ENCODE measurements around the gene KCND2.

Gene KCND2

DNA sequence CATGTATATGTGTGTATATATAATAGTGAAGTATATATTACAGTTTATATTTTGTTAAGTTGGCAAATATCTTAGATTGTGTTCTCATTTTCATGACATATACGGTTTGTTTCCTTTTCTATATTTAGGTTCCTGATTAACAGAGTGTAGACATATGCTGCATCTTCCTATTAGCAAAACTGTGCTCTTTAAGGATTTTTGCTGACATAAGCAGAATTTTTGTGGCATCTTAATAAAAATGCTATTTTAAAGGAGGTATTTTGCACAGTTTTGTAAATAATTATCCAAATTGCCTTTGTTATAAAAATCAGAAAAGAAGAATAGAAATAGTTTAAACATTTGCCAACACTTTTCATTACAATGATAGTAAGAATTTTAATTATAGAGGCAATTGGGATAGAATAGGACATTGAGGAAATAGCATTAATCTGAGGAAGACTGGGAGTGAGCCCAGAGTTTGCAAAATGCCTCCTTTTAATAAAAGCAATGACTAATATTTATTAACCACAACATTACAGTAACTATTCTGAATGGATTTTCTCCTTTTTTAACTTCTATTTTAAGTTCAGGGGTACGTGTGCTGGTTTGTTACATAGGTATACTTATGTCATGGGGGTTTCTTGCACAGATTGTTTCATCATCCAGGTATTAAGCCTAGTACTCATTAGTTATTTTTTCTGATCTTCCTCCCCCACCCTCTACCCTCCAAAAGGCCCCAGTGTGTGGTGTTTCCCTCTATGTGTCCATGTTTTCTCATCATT, 38.2 kb downstream of the KCND2 start:
- DNase-seq, result no peak

DNA sequence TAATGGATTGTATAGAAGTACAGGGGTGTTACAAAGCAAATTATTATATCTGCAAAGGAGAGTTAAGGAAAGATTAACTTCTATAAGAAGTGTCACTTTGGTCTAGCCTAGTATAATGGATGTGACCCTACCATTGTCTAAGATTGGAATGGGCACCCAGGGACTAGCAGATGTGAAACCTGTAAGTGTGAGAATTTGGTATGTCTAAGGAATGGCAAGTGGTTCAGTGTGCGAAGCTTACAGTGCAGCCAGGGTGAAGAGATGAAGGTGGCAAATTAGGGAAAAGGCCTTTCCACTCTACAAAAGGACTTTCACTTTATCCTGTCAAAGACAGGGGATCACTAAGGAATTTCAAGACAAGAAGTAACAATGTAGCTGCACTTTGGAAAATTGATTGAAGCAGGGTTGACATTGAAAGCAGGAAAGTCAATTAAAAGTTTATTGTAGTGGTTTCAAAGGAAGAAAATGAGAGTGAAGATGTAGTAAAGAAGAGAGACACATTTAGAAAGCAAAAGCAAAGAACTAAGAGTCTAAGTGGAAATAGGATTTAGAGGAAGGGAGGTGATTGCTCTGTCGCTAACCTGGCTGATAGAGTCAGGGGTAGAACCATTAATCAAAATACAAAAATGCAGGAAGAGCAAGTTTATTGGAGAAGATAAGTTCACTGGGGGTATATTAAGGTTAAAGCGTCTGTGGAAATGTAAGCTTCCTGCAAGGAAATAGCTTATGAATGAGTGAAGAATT, 47.4 kb downstream of the KCND2 start:
- no peak for DNase-seq

DNA sequence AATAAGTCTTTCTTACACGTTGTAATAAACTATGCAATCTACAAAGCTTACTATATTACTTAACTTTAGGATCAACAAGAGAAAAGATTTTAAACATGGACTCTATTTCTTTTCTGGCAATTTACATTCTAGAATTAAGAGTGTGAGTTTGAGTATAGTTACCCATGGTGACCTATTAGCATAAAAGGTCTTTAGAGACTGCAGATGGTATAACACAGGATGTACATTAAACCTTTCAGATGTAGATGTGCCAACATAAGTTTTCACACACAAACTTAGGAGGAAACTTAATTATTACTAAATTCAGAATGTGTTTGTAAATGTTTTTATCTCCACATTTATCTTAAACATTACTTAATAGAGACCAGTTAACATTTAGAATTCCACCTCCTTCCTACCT, 54.1 kb downstream of the KCND2 start:
- no peak for DNase-seq

DNA sequence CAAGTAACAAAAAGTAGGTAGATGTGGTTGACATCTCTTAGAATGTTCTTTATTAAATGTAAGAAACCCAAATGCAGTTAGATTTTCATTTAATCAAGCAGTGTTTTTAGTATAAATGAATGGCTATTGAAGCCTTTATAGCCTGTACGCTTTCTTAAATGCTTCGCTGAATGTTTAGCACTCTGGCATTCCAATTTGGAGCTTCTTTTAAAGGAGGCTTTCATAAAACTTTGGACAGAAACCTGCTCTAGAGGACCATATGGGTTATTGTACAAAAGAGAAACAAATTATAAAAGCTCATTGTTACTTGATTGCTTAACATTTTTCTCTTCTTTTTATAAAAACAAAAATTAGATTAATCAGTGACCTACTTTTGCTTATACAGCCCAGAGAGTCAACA, 59.5 kb downstream of the KCND2 start:
- DNase-seq, result no peak

DNA sequence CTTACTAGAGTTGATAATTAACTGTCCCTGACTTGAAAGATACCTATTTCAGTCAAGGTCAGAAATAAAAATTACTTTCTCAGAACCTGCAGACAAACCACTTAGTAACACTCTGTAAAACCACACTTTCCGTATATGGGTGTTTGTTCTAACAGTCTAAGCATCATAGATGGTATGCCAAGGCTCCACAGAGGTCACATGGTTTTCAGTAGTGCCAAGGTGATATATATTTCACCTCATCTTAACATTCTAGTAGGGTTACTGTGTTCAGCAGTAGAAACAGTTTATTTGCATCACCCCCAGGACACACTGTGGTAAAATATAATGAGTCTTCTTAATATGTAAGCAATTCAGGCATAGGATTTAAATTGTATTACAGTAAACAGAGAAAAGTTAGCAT, 61.5 kb downstream of the KCND2 start:
- no peak for DNase-seq

DNA sequence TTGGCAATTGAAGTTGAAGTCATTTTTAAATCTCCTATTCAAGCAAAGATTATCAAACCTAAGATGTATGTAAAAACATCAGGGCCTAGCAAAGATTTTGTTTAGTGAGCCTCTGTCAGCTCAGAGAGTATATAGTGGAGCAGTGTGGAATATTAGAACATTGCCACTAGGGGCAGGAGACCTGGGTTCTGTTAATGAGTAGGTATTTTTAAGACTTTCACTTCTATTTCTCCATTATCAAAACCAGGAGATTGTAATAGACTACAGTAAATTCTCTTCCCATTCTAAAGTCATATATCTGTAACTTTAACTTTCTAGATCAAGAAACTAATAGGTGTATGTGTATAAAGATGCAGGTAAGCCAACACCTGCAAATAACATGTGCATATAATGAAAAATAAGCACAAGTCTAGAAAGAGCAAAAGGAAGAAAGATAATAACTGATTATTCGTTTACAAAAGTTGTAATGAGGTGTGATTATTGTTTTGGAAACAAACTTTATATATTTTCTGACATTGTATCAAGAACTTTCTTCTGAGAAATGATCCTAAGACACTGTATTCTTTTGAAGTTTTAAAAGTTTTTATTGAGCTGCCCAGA, 64.4 kb downstream of the KCND2 start:
- DNase-seq, result no peak

DNA sequence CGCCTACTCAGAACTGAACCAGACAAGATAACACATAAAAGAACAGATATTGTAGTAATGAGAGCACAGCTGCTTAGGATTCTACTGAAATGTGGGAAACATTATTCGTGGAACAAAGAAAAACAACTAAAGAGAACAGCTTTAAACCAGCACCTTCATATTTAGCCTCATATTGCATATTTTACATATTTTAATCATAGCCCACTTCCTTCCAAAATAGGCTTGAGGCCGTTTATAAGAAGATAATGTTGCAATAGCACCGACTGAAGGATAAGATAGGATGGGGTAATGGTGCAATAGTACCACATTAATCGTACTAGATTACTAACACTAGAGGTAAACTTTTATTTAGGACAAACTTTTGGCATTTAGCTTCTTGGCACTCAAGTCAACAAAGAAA, 71.3 kb downstream of the KCND2 start:
- no peak for DNase-seq

DNA sequence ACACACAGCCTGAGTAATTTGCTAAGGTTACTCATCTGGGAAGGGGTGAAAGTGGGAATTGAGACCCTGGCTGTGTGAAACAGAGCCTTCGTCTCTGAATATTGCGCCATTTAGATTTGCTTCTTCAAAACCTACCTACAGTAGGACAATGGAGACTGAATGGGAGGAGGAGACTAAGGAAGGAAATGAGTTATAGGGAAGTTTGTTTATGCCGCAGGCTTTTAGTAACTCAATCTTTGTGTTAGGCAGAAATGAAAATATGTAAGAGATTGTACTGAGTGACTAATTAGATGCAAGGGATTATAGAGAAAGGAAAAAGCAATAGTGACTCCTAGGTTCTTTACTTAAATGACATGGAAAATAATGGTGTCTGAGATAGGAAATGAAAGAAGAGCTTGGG, 80.2 kb downstream of the KCND2 start:
- no peak for DNase-seq

DNA sequence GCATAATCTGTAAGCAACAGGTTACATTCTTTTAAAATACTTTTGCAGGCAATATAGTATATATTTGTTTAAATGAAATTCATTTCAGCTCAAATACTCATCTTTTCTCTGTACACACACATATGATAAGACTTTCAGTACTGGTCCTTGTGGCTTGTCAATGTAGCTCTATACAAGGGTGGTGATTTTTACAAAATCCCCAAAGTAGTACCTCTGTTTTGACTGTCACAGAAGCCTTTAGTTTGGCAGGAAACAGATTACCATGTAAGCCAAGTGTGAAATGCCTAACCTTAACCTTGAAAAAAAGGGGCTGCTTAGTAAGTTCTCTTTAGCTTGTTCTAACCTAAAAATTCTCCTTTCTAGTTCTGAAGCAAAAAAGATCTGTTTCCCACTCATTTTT, 87.9 kb downstream of the KCND2 start:
- DNase-seq, result no peak

DNA sequence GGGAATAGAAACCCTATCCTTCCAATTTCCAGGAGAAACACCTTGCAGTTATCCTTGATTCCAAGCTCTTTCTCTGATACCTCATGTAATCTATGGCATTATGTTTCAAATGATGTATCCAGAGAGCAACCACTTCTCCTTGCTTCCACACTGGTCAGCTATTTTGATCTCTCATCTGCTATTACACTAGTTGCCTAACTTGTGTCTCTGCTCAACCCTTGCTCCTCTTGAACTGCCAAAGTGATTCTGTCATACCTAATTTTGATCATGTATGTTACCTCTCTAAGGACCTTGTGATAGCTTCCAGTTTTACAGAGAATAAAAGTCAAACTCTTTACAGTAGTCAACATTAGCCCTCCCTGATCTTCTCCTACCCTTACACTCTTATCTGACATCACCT, 90.4 kb downstream of the KCND2 start:
- no peak for DNase-seq

DNA sequence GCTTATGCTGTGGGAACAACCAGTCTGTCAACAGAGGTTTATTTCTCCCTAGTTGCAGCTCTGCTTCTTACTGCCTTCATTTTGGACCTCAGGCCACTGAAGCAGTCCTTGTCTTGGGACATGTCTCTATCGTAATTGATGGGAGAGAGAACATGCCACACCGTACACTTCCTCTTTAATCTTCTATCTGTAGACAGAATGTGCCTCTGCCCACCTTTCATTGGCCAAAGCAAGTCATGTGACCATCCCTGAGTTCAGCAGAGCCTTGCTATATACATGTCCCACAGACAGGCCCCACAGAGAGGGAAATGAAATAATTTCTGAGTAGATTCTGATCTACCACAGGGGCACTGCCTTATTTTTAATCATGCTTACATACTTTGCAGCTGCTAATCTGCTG, 98.0 kb downstream of the KCND2 start:
- DNase-seq, result no peak

DNA sequence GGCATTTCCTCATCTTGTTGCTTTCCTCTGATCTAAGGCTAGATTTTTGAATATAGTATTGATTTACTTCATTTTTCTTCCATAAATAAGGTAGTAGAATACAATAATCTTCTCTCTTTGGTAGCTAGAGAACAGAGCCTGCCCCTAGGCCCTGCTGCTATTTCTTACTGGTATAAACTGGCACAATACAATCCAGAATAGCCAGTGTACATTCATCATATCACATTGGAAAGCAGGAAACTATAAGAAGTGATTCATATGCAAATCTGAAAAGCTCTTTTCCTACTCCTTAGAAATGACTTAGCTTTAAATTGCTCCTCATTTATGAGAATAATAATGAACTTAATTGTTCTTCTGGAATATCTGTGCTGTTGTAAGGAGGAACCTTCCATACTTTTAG, 100.2 kb downstream of the KCND2 start:
- DNase-seq, result no peak

DNA sequence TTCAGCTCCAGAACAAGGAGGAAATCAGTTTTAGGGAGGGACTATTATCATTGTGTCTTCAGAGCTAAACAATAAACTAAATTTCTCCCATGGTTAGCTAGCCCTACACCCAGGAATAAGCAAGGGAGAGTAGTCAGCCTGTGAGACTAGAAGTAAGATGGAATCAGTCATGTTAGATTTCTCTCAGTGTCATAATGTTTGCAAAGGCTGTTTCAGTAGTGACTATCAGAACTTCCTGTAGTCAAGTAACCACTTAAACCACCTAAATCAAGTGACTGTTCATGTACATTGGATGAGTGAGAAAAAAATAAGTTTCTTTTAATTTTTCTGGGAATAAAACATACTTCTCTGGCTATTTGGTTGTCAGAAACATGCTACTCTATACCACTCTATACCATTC, 121.6 kb downstream of the KCND2 start:
- DNase-seq, result no peak

DNA sequence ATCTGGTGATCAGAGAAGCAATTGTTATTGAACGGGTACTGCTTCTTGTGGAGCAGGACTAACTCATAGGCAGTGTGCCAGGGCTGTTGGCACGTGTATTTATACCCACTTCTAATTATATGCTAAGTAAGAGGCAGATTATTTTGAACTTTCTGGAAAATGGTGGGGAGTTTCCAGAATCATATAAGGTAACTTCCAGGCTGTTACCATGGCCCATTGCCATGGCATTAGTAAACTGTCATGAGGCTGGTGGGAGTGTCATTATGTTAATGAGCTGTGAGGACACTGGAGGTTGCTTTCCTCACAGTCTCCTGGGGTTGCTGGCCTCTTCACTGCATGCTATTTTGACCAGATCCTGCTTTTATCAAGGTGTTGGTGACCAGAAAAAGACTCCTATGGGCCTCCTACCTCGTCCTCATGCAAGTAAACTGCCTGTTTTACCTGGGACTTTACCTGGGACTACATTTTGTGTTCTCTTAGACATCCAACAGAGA, 122.6 kb downstream of the KCND2 start:
- DNase-seq, result no peak

DNA sequence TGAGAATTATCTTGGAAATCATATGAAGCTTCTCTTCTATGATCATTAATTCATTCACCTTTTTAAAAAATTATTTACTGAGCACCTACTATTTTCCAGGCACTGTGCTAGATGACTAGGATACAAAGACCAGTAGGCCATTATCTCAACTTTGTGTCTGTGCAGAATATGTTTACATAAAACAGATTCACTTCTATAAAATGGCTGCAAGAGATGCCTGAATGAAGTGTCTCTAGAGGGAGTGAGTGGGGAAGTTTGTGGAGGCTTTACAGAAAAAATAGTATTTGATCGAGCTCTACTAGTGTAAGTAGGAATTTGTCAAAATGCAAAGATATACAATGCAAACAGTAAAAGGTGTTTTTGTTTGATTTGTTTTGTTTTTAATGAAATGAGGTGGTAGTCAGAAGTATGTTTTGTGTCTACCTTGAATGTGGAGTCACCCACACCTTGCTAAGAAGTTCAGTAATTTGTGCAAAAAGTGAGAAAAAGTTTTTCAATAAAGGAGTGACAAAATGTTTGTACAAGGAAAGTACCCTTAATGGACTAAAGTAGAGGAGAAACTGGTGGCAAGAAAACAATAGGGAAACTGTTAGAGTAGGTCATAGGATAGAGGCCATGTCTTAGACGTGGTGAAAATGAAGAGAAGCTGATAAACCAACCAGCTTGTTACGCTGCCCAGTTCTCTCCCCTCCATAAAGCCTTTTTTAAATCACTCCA, 125.5 kb downstream of the KCND2 start:
- no peak for DNase-seq

DNA sequence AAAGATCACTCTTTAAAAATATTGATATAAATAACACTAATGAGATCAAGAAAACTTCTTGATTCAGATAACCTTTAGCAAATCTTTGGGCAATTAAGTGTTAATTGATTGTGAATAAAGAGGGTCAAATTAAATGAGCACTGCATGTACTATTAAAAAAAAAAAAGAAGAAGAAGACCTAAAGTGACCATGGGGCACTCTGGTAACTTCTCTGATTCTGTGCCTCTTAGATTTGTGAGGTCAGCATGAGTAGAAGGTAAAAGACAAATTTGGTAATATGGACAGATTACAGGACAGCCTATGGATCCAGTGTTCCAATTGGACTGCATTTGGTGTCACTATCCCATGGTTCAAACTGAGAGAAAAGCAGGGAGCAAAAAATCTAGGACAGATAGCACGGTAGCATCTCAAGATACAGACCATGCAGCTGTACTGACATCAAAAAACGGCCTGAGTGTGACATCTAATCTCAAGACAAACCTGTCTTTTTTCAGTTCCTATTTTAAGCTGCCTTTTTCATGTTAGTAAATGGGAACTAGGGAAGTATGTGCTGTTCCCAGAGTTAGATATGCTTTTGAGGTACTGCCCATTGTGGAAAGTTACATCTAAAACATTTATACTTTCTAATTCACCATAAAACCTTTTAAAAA, 128.0 kb downstream of the KCND2 start:
- no peak for DNase-seq

DNA sequence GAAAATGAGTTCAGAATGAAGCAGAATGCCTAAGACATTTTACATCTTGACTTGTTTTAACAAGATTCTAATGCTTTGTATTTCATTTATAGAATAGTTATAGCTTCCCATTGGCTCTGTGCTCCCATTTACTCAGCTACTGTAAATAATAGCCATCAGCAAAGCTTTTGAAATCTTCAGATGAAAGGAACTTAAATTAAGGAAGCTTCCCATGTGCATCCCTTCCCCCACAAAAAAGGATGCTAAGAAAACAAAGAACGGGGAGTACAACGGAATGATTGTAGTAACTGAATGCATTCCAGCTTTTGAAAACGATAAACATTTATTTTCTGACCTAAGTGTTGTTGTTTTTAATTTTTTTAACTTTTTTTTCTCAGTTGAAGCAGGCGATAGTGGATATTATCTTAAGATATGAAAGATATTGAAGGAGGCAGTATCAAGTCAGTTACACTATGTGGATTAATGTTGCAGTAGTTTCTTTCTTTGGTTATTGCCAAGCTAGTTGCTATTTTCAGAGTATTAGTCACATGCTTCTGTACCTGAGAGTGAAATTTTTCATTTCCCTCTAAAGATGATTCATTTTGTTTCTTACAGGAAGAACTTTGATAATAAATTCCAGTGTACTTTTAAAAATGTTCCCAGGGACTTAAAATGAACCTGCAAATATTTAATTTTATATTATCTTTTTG, 129.2 kb downstream of the KCND2 start:
- DNase-seq, result no peak

DNA sequence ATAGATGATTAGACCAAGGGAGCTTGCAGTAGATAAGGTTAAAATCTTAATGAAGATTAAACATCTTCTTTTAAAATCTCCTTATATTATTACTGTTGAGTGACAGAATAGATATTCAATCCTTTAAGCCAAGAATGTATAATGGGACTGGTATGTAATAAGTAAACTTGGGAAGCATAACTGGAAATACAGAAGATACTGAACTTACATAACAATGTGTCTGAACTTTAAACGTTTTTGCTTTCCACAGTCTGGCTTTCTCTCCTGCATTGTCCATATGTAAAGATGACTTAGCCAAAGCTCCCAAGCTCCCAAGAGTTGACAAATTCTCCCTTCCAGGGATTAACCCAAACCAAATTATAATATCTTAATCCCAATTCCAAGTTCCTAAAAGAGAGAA, 129.8 kb downstream of the KCND2 start:
- no peak for DNase-seq

DNA sequence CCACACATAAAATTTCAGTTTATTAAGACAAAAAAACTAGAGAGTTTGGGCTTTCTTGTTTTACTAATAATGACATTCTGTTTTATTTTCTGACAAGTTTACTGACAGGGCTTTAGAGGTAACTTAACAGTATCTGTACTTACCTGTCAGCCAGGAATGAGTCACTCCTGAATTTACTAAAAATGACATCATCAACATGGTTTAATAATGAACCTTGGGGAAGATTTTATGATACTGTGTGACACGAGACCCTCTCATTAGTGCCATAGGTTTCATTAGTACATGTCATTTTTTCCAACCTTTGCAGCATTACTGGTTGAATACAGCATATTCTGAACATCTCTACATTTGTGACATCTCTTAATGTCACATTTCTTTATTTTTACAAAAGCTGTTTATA, 131.1 kb downstream of the KCND2 start:
- DNase-seq, result no peak

DNA sequence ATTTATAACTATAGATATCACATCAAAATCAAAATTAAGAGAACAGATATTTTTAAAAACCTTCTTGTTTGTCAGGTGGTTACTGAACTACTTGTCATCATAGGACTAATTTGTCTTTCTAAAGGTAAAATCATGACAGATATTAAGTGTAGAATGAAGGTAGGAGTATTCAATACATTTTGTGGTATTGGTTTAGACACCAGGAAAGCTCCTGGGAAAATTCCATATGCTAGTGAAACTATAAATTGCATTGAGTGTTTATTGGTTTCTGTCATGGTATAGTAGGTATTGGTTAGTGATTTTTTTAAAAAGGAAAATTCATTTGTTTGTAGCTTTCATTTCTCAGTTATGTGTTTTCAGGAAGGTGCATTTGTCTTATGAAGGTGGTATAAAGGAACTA, 132.7 kb downstream of the KCND2 start:
- DNase-seq, result no peak

DNA sequence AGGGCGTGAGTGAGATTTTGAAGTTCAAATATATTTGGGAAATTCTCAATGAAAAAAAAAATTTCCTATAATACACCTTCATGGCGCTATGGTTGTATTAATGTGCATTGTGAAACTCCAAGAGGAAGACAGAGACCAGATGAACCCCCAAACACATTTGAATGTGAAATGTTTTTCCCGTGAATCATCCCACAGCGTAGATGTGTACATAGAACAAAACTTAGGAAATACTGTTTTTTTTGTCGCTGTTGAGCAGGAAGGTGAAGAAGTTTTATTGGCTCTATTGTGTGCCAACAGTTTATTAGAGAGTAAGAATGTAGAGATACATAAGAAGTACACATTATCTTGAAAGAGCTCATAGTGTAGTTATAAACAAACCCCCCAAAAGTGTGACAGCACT, 134.0 kb downstream of the KCND2 start:
- no peak for DNase-seq
